WERI-Rb-1 (cell line): ENCODE results near the gene WHRN.

ENCODE experiments used
- DNase-seq: peaks from one replicate; pipeline ENCODE4 v3.0.0-alpha.2; 2020
- H3K27ac ChIP-seq: fragments of 250-450 bp; sonication (Bioruptor Pico); 2 replicates; pipeline ENCODE4 v1.5.1; 2020; ENCODE audit warnings: mild to moderate bottlenecking, moderate library complexity
- H3K27me3 ChIP-seq: fragments of 250-450 bp; sonication (Bioruptor Pico); 2 replicates; pipeline ENCODE4 v1.5.1; 2021; ENCODE audit warnings: mild to moderate bottlenecking, low read depth, moderate library complexity; ENCODE audit not compliant: insufficient read depth, severe bottlenecking
- H3K36me3 ChIP-seq: fragments of 250-450 bp; sonication (Bioruptor Pico); 2 replicates; pipeline ENCODE4 v1.5.1; 2020; ENCODE audit warnings: mild to moderate bottlenecking, moderate library complexity
- H3K4me3 ChIP-seq: 2 replicates; pipeline ENCODE4 v1.5.1; 2011; ENCODE audit warnings: low read depth, mild to moderate bottlenecking, control low read depth, low read length
- H3K9me3 ChIP-seq: fragments of 250-450 bp; sonication (Bioruptor Pico); 2 replicates; pipeline ENCODE4 v1.5.1; 2021; ENCODE audit warnings: mild to moderate bottlenecking, moderate library complexity; ENCODE audit not compliant: severe bottlenecking
- TF ChIP-seq, protein P1 (sequence below): IDR thresholded peaks from 2 replicates; pipeline ENCODE4 v1.5.1; 2011; ENCODE audit warnings: low read depth, mild to moderate bottlenecking, control low read depth, inconsistent platforms, low read length

WHRN gene

DNA sequence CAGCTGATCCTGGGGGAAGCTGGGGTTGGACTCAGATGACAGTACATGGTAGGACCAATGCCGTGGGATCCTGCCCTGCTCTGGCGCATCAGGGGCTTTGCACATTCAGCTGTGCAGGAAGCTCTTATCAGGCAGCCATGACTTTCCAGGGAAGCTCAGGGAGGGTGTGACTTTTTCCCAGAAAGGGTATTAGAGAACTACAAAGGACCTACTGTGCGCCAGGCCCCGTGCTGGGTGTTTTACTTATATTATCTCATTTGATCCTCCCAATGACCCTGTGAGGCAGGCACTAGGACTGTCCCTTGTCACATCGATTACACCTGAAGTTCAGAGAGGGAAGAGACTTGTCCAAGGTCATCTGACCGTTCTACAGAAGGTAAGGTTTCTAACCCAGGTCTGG, 93.8 kb downstream of the WHRN start:
- Histone ChIP-seq H3K4me3 (no peak overlapping the region), H3K36me3 (no peaks in the 10 kb centered on the region), H3K27ac (peak overlapping the region; percentile 22; the same call in 1 of the 2 replicates), H3K9me3 (no peaks in the 10 kb centered on the region), H3K27me3 (no peaks in the 10 kb centered on the region)
- TF ChIP-seq, protein P1, sequence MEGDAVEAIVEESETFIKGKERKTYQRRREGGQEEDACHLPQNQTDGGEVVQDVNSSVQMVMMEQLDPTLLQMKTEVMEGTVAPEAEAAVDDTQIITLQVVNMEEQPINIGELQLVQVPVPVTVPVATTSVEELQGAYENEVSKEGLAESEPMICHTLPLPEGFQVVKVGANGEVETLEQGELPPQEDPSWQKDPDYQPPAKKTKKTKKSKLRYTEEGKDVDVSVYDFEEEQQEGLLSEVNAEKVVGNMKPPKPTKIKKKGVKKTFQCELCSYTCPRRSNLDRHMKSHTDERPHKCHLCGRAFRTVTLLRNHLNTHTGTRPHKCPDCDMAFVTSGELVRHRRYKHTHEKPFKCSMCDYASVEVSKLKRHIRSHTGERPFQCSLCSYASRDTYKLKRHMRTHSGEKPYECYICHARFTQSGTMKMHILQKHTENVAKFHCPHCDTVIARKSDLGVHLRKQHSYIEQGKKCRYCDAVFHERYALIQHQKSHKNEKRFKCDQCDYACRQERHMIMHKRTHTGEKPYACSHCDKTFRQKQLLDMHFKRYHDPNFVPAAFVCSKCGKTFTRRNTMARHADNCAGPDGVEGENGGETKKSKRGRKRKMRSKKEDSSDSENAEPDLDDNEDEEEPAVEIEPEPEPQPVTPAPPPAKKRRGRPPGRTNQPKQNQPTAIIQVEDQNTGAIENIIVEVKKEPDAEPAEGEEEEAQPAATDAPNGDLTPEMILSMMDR: no peak
- DNase-seq: no peak

DNA sequence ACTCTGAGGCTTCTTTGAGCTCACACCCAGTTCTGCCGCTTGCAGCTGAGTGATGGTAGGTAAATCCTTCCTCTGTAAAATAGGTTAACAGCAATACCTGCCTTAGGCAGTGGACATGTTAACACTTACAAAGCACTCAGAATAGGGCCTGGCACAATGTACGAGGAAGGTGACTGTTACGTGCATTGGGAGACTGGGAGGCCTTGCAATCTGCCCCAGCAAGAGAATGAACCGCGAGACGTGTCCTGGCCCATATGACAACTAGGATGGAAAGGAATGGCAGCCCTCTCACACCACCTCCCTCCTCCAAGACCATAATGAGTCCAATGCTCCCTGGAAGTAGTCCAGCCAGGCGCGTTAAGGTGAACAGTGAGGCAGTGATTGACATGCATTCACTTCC, 94.4 kb downstream of the WHRN start:
- no peak overlapping the region for H3K4me3 ChIP-seq
- no peaks in the 10 kb centered on the region for H3K27me3 ChIP-seq
- no peak overlapping the region for H3K27ac ChIP-seq
- no peak for DNase-seq
- TF ChIP-seq, protein P1: no peak
- H3K9me3 ChIP-seq: no peaks in the 10 kb centered on the region
- H3K36me3 ChIP-seq: no peaks in the 10 kb centered on the region

DNA sequence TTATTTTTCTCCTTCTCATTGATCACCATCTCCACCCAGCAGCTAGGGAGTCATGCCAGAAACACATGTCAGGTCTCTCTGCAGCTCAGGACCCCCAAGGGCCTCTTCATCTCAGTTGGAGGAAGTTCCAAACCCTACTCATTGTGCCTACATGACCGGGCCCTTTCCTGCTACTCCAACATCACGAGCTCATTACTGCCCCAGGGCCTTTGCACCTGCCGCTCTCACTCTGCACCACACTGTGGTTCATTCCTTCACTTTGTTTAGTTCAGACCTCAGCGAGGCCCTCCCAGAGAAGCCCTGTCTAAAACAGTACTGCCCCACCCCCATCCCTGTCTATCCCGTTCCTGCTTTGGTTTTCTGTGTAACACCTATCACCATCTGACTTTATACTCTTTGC, 95.4 kb downstream of the WHRN start:
- H3K36me3 ChIP-seq: no peaks in the 10 kb centered on the region
- TF ChIP-seq, protein P1: no peak

DNA sequence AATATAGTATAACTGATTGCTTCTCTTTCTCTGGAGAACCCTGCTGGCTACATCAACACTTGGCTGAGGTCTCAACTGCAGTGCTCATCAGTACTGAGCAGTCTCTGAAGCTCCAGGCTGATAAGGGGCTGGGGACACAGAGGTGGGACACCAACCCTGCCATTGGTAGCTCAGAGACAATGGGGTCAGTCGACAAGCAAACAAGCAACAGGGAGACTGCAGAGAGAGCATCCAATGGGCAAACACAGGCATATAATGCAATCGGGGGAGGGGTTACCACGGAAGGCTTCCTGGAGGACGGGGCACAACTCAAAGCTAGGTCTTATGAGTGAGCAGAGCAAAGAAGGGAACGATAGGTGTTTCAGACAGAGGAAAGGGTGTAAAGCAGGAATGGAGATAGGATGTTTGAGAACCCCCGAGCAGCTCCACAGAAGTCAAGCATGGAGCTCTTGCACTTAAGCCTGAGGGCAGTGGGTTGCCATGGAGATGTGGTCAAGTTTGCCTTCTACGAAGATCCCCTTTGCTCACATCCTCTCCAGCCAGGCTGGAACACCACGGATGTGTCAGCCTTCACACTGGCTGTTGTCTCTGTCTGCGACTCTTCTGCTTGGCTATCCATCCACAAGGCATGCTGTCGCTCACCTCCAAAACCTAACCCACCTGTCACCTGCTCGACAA, 96.0 kb downstream of the WHRN start:
- DNase-seq: no peak
- H3K9me3 ChIP-seq: no peaks in the 10 kb centered on the region

More for the DNA sequence above, 95.4 kb downstream of the WHRN start:
- no peaks in the 10 kb centered on the region for H3K9me3 ChIP-seq
- H3K4me3 ChIP-seq: no peak overlapping the region
- no peaks in the 10 kb centered on the region for H3K27me3 ChIP-seq
- H3K27ac ChIP-seq: no peak overlapping the region
- DNase-seq: no peak

DNA sequence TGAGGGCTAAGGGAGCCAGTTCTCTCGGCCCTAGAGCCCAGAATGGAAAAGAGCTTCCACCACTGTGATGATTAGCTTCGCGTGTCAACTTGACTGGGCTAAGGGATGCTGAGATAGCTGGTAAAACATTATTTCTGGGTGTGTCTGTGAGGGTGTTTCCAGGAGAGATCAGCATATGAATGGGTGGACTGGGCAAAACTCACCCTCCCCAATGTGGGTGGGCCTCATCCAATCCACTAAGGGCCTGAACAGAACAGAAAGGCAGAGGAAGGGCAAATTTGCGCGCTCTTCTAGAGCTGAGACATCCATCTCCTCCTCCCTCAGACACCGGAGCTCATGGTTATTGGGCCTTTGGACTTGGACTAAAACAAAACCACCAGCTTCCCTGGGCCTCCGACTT, 96.6 kb downstream of the WHRN start:
- Histone ChIP-seq H3K36me3 (no peaks in the 10 kb centered on the region), H3K27me3 (no peaks in the 10 kb centered on the region), H3K4me3 (no peak overlapping the region), H3K9me3 (no peaks in the 10 kb centered on the region), H3K27ac (no peak overlapping the region)
- TF ChIP-seq, protein P1: no peak
- no peak for DNase-seq

More for the DNA sequence above, 96.0 kb downstream of the WHRN start:
- Histone ChIP-seq H3K27me3 (no peaks in the 10 kb centered on the region), H3K4me3 (no peak overlapping the region), H3K27ac (no peak overlapping the region), H3K36me3 (no peaks in the 10 kb centered on the region)
- TF ChIP-seq, protein P1: no peak

DNA sequence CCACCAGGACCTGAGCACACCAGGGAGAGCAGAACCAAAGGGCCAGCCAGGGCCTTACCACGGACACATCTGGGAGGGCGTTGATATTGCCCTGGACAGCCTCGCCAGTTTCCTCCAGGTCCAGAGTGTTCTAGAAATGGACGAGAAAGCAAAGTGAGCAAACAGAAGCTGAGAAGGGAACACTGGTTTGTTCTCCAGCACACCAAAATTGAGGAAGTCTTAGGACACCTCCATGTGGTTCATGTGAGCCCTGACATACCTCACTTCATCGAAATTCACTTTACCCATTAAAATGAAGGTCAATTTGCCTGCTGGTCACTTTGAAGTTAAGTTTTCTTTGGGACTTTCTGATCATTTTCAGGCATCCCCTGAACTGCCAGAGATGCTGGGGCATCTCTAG, 97.4 kb downstream of the WHRN start:
- Histone ChIP-seq H3K36me3 (no peaks in the 10 kb centered on the region), H3K27ac (no peak overlapping the region), H3K9me3 (no peaks in the 10 kb centered on the region), H3K4me3 (no peak overlapping the region), H3K27me3 (no peaks in the 10 kb centered on the region)
- no peak for DNase-seq
- TF ChIP-seq, protein P1: no peak
